NCI-H69 (cell line): Measurements from ENCODE around the gene BMP10.
"Not testable (repeated sequence)": the region's sequence is repeated elsewhere in the genome, so short reads cannot be mapped to it uniquely, and the experiment has no call there.

Experiments
- DNase-seq: peaks from one replicate; lab custom pipeline; 2025; lab: John Stamatoyannopoulos, UW

BMP10 gene

DNA sequence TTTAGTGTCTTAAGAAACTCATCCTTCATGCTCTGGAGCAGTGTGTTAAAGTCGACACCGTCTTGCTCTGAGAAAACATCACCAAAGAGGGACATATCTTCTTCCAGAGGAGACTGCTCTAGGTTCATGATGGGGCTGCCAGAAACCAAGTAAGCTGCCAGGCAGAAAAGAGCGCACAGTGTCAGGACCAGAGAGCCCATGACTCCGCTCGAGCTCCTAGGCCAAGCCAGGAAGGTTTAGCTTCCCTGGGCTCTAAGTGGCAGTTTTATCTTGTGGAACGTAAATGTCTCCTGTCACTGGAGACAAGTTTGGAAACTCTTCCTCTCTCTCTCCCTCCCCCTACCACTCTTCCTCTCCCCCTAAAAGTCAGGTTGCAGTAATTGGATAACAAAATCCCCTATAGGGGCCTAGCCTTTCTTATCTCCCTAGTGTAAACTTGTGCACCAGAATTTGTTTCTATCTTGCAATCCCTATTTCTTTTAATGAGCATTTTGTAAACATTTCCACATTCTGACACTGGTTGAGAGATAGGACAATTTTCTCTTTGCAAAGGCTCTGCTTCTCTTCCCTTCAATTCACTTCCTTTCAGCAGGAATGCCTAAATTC, at the start of gene BMP10:
Gene BMP10, minus strand, starts transcription at position 239 of the 606 bp plus-strand sequence. Its CDS starts 39 bp downstream, at position 200.
- DNase-seq: no peak

DNA sequence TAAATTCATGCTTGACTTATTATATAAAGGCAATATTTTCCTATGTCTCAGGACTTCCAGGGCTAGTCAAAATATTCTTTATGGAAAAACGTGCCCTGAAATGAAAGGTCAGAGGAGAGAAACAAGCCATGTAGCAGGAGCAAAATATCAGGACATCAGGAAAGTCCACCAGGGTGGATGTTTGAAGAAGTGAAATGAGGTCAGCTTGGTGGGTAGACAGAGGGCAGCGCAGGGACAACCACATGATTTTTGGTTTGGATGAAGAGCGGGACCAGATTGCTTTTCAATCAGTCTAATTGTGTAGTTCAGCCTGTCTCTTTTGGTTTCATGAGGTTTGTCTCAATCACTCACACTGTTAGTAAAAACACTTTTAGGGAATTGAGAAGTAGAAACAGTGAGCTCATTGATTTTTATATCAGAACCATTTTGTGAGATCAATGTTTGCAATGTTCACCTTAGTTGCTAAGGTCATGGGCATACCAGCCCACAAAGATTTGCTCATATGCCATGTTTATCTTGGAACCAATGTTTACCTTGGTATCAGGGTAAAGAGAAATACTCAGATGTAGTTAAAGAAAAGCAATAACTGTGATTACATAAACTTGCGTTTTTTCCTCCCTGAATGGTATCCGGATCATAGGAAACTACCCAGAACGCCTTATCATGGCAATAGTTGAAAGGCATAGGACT, 49.4 kb upstream of the BMP10 start:
- DNase-seq: no peak

- no peak for DNase-seq
These were observed 47.3 kb upstream of the BMP10 start for GRCh38 chr2:68918497-68918896.

- no peak for DNase-seq
These were observed 46.0 kb upstream of the BMP10 start for GRCh38 chr2:68917034-68917718.

- DNase-seq: no peak
These were observed 45.0 kb upstream of the BMP10 start for GRCh38 chr2:68916226-68916625.

- no peak for DNase-seq
These were observed 44.2 kb upstream of the BMP10 start for GRCh38 chr2:68915393-68915792.

DNA sequence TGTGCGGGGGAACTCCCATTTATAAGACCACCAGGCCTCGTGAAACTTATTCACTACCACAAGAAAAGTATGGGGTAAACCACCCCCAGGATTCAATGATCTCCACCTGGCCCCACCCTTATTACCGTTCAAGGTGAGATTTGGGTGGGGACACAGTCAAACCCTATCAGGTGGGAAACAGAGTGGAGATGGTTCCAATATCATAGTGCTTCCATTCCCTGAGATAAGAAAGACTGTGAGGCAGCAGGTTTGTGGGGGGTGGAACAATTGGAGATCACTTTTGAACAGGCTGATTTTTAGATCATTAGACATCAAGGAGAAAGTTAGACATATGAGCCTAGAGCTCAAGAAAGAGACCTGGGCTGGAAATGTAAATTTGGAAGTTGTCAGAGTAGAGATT, 42.2 kb upstream of the BMP10 start:
- no peak for DNase-seq

GRCh38 chr2:68912732-68913131, 41.5 kb upstream of the BMP10 start:
- DNase-seq: no peak

DNA sequence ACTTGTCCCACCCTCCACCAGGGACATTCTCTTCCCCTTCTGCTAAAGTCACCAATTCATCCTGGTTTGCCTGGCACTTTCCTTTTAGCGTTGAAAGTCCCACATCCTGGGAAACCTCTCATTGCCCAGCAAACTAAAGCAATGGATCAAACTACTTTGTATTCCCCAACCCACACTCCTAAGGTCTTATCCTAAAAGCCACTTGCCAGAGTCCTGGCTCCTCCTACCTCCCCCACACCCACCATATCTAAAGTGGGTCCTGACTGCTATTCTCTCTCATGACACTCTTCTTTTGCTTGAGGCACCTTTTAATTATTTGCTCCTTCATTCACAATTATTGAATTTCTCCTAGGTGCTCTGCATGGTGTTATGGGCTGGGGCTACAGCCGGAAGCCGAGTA, 40.9 kb upstream of the BMP10 start:
- DNase-seq: no peak

GRCh38 chr2:68911709-68912108, 40.5 kb upstream of the BMP10 start:
- DNase-seq: no peak

- DNase-seq: no peak
These were observed 40.0 kb upstream of the BMP10 start for GRCh38 chr2:68911246-68911645.

DNA sequence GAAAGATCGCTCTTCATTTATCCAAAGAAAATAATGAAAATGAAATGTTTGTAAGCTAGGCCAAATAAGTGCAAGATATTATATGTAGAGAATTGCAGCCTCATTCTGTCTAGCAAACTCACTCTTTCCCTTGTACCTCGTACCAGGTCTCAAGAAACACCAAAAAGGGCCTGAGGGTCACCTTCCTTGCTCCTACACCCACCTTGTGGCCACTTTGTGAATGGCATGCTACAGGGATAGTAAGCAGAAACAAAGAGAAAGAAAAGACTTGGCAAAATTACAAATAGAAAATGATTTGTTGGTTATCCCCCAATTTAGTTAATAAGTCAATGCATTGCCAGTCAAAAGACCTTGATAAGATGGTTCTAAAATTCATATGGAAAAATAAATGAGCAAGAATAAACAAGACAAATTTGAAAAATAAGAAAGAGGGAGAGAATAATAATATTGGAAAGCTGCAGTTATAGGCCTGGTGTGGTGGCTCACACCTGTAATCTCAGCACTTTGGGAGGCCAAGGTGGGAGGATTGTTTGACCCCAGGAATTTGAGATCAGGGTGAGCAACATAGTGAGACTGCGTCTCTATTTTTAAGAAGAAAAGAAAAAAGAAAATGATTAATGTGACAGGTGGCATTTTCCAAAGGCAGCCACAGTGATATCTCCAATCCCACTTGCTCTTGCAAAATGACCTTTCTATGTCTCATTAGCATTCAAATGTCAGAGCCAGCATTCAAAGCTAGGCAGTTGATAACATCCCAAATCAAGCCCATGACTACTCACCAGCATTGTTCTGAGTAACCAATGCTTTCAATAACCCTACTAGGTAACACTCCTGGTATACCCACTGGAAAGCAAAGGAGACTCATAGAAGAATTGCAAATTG, 38.8 kb upstream of the BMP10 start:
- DNase-seq: peak; percentile 77

- DNase-seq: peak; percentile 87
These were observed 37.3 kb upstream of the BMP10 start for GRCh38 chr2:68908392-68908970.

DNA sequence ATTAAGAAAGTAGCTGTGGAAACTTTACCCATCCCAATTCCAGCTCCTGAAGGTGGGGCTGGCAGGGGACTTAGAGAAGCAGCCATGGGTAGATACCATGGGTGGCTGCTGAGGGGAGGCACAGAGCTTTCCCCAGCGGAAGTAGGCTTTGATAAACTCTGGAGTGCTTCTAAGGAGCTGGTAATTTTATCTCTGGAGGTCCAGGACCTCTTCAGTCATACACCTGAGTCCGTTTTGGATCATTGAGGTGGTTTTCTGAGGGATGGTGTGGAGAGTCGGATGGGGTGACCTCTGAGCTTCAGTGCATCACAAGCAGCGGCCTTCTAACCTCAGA, 36.7 kb upstream of the BMP10 start:
- no peak for DNase-seq

- no peak for DNase-seq
These were observed 36.2 kb upstream of the BMP10 start for GRCh38 chr2:68907232-68907919.

DNA sequence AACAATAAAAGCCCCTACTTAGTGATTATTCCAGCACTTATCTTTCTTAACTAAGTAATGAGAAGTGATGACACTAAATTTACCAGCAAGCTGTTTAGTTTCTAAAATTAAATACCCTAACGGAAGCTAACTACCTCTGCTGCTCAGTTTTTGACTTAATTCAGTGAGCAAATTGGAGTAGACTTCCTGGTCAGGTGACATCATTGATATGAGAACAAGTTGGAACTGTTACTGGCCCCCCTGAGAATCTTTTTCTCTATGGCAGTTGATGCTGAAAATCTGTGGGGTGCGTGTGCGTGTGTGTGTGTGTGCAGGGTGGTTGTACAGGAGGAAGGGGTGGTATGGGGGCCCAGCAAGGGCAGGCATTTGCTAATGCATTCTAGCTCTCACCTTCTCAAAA, 35.5 kb upstream of the BMP10 start:
- DNase-seq: no peak

GRCh38 chr2:68905116-68905515, 33.9 kb upstream of the BMP10 start:
- DNase-seq: no peak

GRCh38 chr2:68901561-68901960, 30.4 kb upstream of the BMP10 start:
- no peak for DNase-seq

- no peak for DNase-seq
These were observed 30.0 kb upstream of the BMP10 start for GRCh38 chr2:68901199-68901514.

DNA sequence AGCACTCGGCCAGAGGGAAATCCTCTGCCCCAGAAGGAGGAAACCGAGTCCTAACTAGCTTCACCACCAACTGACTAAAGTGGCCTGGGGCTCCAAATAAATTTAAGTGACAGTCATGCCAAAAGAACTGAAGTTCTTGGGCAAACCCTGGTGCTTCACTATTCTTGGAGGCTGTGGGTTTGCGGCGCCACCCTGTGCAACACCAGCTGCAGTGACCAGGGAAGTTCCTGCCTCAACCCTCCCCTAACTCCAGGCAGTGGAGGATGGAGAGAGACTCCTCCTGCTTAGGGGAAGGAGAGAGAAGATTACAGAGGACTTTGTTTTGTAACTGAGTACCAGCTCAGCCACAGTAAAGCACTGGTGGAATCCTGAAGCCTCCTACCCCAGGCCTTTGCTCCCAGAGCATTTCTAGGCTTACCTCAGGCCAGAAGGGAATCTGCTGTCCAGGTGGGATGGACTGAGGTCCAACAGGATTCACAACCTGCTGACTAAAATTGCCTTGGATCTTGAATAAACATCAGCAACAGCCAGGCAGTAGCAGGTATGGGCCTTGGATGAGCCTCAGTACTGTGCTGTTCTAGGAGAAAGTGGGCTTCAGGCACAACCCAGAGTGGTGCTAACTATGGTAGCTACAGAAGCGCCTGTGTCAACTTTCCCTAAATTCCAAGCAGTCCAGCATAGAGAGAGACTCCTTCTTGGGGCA, 29.4 kb upstream of the BMP10 start:
- no peak for DNase-seq

GRCh38 chr2:68895981-68896380, 24.8 kb upstream of the BMP10 start:
- DNase-seq: not testable (repeated sequence)
